Lower leg skin (tissue), 3 donors: ENCODE results near the gene TXLNB.

Experiments used
- CTCF ChIP-seq, 3 donors: fragments of 450-650 bp; IDR thresholded peaks; one replicate each; pipeline ENCODE4 v1.5.1; 2016; ENCODE audit warnings: antibody characterized with exemption in 3 of 3, mild to moderate bottlenecking in 3 of 3, moderate library complexity in 2 of 3
- POLR2A ChIP-seq, 2 donors: fragments of 450-650 bp; IDR thresholded peaks; one replicate each; pipeline ENCODE4 v1.6.1; 2016 to 2017; ENCODE audit warnings: antibody characterized with exemption in 2 of 2, mild to moderate bottlenecking in 1 of 2, moderate library complexity in 1 of 2

DNA sequence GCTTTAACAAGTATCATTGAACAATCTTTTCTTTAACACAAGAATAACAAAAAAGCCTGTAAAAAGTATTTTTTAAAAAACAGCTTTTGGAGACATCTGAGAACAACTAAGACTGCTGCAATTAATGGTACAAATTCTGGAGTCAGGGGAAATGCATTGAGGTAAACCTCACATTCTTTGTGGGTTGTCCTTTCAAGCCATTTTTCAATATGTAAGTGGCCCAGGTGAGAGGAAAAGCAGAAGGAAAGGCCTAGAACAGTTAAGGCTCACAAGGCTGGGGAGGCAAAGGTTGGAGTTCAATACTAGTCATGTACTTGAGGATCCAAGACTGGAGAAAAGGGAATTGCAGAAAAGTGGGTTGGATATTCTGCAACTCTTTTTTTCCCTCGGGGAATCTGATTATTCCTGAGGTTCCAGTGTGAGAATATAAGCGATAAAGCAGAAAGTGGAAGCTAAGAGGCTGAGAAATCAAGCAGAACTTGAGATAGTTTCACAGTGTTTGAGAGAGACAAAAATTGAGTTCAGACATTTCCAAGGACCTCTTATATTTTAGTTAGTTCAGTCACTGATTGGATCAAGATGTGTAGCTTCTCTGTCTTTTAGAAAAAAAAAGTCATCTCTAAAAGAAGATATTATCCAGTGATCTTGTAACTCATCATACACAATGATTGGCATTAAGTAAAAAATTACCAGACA, 25.0 kb upstream of the TXLNB start:
- no peak for TF ChIP-seq CTCF (IDR thresholded peaks at IDR 0.05)
- no peak for TF ChIP-seq POLR2A (IDR thresholded peaks at IDR 0.05)
